ENCODE measurements around the gene AJM1.

DNA sequence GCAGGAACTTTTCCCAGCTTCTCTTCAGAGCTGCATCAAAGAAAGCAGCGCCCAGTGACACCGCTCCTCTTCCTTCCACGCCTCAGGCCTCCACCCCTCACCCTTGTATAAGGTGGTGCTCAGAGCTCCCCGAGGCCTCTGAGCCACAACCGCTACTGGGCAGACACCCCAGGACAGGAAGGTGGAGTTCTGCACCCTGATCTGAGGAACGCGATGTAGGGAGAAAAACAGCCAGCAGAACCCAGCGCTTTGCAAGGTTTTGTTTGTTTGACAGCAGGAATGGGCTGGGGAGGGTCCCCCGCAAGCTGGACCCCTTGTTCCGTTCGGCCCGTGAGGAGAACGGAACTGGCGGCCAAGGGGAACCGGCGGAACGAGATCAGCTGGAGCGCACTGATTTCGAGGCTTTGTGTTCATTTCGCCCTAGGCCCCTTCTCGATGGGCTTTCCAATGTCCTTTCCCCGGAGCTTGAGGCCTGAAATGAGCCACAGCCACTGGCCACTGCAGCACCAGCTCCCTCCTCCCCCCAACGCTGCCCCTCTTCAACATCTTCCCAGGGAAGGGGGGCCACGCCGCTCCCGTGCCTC is 19.7 kb downstream of the AJM1 start:
- TF ChIP-seq, protein P1, sequence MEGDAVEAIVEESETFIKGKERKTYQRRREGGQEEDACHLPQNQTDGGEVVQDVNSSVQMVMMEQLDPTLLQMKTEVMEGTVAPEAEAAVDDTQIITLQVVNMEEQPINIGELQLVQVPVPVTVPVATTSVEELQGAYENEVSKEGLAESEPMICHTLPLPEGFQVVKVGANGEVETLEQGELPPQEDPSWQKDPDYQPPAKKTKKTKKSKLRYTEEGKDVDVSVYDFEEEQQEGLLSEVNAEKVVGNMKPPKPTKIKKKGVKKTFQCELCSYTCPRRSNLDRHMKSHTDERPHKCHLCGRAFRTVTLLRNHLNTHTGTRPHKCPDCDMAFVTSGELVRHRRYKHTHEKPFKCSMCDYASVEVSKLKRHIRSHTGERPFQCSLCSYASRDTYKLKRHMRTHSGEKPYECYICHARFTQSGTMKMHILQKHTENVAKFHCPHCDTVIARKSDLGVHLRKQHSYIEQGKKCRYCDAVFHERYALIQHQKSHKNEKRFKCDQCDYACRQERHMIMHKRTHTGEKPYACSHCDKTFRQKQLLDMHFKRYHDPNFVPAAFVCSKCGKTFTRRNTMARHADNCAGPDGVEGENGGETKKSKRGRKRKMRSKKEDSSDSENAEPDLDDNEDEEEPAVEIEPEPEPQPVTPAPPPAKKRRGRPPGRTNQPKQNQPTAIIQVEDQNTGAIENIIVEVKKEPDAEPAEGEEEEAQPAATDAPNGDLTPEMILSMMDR (IDR thresholded peaks at IDR 0.05): no peak
- no peak for TF ChIP-seq POLR2A (IDR thresholded peaks at IDR 0.05)
